Gastroesophageal sphincter (tissue), 3 donors: ENCODE data around the gene HMOX2.

Experiments
- EP300 ChIP-seq: sonication (generic); formaldehyde crosslinking; IDR thresholded peaks from one replicate; pipeline ENCODE4 v1.6.1; 2017; ENCODE audit warnings: antibody characterized with exemption, mild to moderate bottlenecking
- POLR2A ChIP-seq, 2 donors: fragments of 450-650 bp; IDR thresholded peaks; one replicate each; pipeline ENCODE4 v1.6.1; 2017; ENCODE audit warnings: antibody characterized with exemption in 2 of 2, mild to moderate bottlenecking in 2 of 2, moderate library complexity in 1 of 2
- POLR2AphosphoS5 ChIP-seq: sonication (generic); formaldehyde crosslinking; IDR thresholded peaks from one replicate; pipeline ENCODE4 v1.6.1; 2017; ENCODE audit warnings: antibody characterized with exemption
- TF ChIP-seq, protein P1 (sequence below), 4 experiments: fragments of 200-600 bp in 2 of 4; fragments of 450-650 bp in 2 of 4; sonication (generic) in 1 of 4; IDR thresholded peaks; one replicate each; pipeline ENCODE4 v1.5.1; 2017 to 2019; ENCODE audit warnings: antibody characterized with exemption in 4 of 4, mild to moderate bottlenecking in 2 of 4, moderate library complexity in 2 of 4

DNA sequence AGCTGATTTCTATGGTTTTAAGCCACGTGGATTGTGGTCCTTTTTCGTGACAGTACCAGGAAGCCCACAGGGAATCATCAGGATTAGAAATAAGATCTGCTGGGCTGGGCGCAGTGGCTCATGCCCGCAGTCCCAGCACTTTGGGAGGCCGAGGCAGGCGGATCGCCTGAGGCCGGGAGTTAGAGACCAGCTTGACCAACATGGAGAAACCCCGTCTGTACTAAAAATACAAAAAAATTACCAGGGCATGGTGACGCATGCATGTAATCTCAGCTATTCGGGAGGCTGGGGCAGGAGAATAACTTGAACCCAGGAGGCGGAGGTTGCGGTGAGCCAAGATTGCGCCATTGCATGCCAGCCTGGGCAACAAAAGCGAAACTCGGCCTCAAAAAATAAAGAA, 8.3 kb upstream of the HMOX2 start:
- TF ChIP-seq, protein P1, sequence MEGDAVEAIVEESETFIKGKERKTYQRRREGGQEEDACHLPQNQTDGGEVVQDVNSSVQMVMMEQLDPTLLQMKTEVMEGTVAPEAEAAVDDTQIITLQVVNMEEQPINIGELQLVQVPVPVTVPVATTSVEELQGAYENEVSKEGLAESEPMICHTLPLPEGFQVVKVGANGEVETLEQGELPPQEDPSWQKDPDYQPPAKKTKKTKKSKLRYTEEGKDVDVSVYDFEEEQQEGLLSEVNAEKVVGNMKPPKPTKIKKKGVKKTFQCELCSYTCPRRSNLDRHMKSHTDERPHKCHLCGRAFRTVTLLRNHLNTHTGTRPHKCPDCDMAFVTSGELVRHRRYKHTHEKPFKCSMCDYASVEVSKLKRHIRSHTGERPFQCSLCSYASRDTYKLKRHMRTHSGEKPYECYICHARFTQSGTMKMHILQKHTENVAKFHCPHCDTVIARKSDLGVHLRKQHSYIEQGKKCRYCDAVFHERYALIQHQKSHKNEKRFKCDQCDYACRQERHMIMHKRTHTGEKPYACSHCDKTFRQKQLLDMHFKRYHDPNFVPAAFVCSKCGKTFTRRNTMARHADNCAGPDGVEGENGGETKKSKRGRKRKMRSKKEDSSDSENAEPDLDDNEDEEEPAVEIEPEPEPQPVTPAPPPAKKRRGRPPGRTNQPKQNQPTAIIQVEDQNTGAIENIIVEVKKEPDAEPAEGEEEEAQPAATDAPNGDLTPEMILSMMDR (IDR thresholded peaks at IDR 0.05) = no peak
- TF ChIP-seq POLR2AphosphoS5 (no peak), POLR2A (IDR thresholded peaks at IDR 0.05) (no peak), EP300 (no peak)
